Right hindlimb (tissue), 1 donor: ENCODE results near the gene SPIRE2.
A peak's percentile ranks its signal among the peaks of the same experiment; 100 is the strongest.

Source experiments
- DNase-seq: peaks from one replicate; pipeline ENCODE4 v3.0.0-alpha.2; 2018

SPIRE2 gene

DNA sequence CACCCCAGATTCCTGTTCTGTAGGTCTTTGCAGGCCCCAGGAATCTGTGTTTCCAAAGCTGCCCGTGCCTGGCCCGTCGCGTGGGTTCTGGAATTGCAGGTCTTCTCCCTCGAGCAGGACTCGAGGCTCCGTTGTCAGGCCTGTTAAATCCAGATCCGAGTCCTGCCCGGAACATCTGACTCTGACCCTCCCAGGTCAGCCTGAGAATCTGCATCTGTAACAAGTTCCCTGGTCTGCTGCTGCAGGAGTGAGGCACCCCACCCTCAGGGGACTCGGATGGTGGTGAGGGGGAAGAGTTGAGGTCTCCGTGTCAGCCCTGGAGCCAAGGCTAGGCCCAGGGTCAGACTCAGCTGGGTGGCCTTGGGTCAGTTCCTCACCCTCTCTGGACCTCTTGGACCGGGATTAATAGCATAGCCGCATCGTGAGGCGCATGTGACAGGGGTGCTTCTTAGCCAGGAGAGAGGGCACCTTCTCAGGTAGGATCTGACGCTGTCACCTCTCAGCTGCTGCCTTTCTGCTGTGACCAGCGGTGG, 8.8 kb downstream of the SPIRE2 start:
- no peak for DNase-seq

DNA sequence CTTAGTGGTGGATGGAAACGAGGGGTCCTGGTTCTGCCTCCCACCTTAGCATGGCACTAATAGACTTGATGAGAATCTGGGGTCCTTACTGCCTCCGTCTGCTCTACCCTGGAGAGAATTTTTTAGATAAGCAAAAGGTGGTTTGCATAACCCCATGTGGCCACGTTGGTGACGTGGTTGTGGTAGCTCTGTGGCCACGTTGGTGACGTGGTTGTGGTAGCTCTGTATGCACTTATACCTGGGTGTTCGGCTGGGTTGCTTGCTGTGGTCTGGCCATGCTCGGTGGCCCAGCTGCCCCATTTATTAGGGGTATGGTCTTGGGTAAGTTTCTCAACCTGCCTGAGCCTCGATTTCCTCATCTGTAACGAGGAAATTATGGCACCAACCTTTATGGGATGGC, 13.0 kb downstream of the SPIRE2 start:
- DNase-seq = no peak

DNA sequence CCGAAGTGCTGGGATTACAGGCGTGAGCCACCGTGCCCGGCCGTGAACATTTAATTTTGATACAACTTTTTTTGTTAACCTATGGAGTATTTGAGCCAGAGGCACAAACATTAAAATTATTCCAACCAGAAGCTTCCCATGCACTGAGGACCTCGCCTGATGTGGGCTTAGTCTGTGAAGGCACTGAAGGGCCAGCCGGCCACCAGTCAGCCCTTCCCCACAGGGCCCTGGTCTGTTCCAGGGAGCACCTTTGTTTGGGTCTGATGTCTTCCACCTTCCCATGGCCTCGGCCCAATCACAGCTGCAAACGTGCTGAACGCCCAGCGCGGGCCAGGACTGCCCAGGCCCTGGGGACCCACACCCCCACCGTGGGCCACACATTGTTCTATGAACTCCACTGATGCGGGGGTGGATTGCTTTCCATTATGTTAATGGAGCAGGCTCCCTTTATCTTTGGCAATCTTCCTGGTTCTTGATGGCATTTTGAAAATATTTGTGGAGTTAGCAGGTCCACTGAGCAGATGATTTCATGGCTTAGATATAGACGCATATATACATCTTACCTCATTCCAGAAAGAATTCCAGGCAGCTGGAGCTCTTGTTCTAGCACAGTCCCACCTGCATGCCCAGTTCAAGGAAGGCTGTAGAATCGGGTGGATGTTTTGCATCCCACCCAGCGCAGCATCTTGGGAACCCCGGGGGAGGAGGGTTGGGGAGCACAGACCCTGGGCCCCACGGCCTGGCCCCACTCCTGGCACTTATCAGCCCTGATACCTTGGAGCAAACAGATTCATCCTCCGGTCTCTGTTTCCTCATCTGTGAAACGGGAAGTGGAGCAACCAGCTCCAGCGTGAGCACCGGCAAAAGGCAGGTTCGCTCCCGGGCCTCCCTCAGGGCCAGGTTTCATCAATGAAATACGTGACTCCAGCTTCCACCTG, 14.5 kb downstream of the SPIRE2 start:
- no peak for DNase-seq

DNA sequence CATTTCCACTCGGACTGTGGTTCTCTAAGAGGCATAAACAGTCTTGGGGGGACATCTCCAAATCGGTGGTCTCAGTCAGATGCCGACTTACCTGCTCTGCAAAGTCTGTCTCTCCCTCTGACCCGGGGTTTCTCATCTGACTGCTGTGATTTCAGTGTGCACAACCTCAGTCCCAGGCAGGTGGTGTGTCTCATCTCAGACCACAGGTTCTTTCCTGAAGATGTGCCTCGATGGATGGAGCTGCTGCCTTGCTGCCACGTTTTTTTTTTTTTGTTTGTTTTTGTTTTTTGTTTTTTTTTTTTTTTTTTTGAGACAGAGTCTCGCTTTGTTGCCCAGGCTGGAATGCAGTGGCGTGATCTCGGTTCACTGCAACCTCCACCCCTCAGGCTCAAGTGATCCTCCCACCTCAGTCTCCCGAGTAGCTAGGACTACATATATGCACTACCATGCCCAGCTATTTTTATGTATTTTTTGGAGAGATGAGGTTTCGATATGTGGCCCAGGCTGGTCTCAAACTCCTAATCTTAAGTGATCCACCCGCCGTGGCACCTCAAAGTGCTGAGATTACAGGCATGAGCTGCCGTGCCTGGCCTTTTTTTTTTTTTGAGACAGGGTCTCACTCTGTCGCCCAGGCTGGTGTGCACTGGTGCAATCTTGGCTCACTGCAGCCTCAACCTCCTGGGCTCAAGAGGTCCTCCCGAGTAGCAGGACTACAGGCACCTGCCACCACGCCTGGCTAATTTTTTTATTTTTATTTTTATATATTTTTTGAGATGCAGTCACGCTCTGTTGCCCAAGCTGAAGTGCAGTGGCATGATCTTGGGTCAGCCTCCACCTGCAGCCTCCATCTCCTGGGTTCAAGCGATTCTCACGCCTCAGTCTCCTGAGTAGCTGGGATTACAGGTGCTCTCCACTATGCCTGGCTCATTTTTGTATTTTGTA, 15.4 kb downstream of the SPIRE2 start:
- DNase-seq = no peak

DNA sequence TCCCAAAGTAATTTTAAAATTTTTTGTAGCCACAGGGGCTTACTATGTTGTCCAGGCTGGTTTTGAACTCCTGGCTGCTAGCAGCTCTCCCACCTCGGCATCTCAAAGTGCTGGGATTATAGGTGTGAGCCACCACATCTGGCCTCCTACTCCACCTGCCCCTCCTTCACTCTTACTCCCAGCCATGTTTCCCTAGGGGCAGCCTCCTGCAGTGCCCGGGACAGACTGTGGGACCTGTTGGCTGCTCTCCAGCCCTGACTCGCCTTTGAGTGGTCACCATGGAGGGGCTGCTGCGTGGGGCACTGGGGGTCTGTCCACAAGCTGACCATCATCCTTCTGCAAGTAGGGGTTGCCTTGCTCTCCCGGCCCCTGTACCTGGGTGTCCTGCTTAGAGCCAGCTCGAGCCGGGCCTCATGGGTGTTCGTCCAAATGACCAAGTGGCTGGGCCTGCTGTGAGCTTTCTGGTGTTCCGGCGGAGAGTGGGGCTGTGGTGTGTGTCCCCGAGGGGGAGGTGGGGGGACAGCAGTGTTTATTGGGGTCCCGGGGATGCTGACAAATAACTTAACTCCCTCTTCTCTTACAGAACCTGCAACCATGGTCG, 16.6 kb downstream of the SPIRE2 start:
- no peak for DNase-seq

DNA sequence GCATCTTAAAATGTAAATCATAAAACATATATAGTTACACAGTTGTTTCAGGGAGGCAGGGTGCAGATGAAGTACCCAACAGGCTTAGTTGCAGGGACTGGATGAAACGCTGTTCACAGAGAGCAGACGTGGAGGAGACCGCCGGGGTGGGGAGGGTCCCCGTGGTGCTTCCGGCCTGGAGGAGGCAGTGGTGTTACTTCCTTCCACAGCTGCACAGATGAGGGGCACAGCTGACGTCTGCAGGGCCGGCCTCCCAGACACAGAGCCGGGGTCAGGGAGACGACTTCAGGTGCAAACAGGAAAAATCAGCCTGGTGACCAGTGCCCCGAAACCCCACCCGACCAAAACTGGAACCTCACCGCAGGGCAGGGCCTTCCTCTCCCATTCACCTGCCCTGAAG, 17.1 kb downstream of the SPIRE2 start:
- DNase-seq = no peak

DNA sequence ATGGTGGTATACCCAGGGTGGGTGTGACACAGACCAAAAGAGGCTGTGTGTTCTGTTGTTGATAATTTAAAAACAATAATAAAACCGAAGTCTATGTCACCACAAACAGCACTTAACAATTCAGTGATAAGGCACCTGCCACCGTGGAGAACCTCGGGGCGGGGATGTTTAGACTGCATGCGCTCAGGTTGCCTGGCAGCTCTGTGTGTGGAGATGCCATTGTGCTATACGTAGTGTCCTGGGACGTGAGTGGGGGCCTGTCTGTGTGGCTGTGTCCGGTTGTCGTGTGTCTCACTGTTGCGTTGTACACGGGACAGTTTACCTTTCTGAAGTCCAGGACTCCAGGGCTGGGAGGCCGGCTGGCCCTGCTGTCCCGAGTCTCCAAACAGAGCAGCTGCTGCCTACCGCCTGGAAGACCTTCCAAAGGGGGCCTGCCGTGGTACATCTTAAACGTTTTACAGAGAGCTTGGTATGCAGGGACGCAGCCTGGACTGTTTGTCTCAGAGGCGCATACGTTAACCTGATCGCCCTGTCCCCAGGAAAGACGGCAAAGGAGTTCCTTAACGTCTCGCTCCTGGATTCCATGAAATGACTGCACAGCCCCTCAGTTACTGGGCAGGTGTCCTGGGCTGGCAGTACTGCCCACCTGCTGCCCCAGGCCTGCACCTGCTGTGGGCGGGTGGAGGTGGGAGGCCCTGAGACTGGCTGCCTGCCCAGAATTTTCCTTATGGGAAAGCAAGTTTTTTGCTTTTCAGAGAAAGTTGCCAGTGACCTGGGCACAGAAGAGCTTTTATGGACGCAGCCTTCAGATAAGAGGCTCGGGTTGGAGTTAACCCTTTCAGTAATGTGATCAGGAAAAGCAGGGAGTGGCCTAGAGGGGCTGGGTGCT, 19.0 kb downstream of the SPIRE2 start:
- DNase-seq = no peak

DNA sequence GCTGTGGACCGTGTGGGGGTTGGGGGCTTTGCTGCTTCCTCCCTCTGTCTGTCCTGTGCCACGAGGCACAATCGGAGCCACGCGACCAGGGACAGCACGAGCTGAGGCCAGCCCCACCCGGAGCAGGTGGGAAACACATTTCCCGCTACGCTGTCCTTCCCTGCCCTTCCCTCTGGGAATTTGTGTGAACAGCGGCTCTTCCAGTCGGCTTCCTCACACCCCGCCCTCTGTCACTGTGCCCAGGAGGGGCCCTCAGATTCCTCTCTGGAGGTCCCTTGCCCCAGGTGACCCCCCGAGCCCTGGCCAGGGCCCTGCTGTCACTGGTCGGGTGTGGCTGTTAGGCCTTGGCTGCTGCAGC, 19.6 kb downstream of the SPIRE2 start:
- no peak for DNase-seq

DNA sequence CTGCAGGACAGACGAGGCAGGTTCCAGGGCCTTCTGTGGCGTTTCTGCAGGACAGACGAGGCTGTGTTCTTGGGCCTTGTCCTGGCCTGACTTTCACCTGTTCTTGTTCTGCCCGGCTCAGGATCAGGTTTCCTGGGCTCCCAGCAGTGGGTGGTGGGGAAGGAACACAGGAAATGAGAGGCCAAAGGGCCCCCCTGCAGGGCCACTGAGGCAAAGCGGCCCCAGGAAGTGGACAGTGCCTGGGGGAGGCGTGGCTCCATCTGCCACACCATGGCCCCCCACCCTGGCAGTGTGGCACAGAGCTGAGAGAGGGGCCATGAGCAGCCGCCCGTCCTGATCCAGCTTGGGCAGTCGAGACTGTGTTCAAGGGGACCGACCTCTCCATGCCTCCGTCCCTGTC, 20.7 kb downstream of the SPIRE2 start:
- DNase-seq = no peak

DNA sequence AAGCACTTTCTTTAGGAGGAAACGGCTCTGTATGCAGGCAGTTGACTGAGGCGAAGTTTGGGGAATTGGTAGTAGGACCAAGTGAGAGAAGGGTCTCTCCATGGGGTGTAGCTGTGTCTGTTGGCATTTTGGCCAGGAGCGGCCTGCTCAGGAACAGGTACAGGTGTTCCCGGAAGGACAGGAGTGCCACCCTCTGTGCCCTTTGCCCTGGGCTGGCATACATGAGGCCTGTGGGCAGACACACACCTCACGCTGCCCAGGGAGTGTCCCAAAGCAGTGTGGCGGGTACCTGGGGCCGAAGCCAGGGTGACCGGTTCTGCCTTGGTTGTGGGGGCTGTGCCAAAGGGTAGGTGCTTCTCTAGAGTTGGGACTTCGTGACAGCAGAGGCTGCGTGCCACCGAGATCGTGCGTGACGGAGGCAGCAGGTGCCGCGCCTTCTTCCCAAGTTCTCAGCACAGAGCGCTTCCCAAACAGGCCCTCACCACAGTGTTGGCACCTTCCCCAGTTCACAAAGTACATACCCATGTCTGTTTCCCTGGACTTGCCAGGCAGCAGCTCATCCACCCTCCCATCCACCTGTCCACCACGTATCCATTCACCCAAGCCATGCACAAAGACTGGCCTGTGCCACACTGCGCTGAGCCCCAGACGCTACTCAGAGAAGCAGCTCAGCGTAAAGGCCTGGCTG, 25.2 kb downstream of the SPIRE2 start:
- DNase-seq = no peak

DNA sequence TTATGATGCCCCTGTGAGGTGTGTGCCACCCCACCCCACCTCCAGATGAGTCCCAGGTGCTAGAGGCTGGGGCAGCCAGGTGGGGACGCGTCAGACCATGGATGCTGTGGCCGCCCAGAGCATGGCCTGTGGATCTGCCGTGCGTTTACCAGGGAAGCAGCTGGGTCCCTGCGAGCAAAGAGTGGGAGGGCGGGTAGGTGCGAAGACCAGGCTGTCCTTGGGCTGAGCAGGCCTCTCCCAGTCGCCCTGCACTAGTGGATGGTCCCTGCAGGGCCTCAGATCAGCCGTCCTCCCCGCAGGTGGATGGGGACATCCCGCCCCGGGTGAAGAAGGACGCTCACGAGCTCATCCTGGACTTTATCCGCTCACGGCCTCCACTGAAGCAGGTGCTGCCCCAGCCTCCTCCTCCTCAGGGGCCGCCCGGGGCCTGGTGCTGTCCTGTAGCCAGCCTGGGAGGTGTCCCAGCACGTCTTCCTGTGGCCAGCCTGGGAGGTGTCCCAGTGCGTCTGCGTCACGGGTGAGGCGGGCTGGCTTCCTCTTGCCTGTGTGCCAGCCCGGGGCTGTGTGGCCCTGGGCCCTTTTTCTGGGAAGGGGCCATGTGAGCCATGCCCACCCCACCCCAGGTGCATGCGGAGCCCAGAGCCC, 27.1 kb downstream of the SPIRE2 start:
- DNase-seq = no peak

DNA sequence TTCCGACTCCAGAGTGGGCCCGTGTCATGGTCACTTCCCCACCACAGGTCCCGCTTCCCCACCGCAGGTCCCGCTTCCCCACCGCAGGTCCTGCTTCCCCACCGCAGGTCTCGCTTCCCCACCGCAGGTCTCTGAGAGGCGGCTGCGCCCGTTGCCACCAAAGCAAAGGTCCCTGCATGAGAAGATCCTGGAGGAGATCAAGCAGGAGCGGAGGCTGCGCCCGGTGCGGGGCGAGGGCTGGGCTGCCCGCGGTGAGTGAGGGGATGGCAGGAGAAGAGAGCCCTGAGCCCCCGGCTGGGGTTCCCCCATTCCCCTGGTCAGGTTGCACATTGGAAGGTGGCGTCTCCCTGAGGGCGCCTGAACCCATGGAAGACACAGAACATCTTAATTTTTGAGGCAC, 27.7 kb downstream of the SPIRE2 start:
- DNase-seq = no peak

DNA sequence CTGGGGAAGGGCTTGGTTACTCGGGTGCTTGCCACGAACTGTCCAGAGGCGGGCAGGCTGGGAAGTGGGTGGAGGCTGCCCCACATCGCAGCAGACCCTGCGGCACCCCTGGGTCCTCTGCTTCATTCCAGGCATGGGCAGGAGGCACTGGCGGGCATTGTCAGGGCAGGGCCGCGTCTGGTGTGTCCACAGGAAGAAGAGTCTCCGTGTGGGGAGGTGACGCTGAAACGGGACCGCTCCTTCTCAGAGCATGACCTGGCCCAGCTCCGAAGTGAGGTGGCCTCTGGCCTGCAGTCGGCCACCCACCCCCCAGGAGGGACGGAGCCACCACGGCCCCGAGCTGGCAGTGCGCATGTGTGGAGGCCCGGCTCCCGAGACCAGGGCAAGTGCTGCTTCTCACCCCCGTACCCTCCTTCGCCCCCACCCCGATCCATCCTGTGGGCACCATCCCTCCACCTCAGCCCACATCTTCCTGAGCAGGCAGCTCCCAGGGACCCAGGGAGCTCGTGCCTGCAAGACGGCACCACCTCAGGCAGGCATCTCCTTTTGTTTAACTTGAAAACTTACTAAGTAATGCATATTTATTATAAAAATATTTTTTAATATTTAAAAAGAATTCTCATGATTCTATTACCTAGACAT, 30.8 kb downstream of the SPIRE2 start:
- no peak for DNase-seq

DNA sequence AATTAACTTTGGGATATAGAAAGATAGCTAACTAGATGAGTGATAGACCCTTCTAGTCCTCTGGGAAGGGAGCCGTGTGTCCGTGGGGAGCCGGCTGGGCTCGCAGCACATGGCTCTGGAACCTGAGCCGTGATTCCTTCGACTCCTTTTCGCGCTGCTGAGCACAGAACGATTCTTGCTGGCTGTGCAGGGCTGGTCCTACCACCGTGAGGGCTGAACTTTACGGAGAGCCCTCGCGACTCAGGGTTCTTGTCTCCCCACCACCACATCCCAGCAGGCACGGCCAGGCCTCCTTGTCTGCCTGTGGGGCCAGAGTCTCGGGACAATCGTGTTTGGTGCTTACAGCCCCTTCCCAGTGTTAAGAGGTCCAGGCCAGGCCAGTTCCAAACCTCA, 31.3 kb downstream of the SPIRE2 start:
- DNase-seq = no peak

DNA sequence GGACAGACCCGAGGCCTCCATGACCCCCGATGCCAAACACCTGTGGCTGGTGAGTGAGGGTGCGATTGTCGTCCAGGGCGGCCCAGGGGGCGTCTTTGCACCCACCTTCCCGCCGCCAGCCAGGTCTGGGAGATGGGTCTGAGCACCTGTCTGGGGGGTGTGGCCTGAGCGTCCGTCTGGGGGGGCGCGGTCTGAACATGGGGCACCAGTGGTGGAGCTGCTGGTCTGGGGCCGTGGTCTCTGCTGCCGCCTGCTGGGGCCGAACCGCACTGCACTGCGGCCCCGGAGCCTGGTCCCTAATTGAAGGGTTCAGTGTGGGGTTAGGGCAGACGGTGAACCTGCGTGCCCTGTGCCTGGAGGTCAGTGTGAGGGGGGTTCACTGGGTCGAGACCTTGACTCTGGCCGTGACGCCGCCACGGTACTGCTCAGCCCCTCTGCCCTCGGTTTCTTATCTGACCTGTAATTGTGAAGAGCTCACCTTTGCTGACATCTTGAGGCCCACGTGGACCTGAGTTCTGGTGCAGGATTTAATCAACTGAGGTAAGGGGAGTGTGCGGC, 32.6 kb downstream of the SPIRE2 start:
- DNase-seq = peak; percentile 69

DNA sequence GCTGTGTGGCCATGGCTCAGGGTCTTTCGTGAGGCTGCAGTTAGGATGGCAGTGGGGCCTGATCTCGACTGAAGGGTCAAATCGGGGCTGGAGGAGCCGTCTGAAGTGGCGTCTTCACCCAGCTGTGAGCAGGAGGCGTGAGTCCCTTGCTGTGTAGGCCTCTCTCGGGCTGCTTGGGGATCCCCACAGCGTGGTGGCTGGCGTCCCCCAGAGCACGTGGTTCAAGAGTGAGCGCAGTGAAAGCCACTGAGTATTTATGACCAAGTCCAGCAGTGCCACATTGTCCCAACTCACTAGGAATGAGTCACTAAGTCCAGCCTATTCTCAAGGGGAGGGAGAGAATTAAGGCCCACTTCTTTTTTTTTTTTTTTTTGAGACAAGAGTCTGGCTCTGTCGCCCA, 33.4 kb downstream of the SPIRE2 start:
- DNase-seq = no peak

DNA sequence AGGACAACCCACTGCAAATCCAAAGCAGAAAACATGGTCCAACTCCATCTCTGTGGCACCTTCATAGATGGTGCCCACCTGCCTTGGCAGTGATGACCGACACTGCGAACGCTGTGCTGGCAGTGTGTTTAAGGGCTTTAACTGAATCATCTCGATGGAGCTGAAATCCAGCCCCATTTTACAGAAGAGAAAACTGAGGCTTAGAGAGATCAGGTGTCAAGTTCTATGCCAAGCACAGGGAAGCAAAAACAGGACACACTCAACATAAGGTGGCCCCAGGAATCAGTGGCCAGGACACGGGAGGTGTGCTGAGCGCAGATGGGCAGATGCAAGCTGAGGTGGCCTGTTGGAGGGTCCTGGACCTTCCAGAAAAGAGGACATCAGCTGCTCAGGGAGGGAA, 34.5 kb downstream of the SPIRE2 start:
- DNase-seq = no peak

DNA sequence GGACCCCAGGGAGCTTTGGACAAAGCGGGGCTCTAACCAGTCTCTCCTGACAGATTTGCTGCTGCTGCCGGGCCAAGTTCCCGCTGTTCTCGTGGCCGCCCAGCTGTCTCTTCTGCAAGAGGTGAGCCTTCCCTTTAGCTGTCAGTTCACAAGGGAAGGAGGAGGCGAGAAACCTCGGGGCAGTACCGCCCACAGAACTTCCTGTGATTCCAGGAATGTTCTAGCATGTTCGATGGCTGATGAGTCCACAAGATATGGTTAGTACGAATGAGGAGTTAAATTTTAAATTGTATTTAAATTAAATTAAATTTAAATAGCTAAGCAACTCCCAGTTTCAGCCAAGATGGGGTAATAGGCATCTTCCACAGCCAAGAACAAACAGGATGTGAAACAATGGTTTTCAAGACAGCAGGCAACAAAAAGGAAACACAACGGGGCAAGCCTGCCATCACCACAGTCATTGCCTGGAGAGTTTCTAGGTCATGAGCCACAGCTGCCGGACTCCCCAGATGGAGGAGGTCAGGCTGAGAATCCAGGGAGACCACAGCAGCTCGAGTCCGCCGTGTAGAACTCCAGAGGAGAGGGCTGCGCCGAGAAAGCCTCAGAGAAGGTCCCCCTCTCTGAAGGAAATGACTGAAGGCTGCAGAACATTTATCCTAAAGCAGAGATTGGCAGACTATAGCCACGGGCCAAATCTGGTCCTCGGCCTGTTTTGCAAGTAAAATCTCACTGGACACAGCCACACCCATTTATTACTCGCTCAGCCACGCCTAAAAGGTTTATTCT, 35.7 kb downstream of the SPIRE2 start:
- no peak for DNase-seq

DNA sequence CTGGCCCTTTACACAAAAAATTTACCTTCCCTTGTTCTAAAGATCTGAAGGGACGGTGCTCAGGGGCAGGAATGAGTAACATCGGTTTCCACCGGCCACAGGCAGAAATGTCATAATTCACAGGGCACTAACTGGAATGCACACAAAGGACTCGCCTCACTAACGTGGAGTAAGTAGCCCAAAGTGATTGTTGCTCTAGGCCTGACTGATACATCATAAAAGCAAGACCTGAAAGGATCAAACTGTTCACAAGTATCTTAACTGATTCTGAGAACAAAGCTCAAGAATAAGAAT, 36.2 kb downstream of the SPIRE2 start:
- no peak for DNase-seq

DNA sequence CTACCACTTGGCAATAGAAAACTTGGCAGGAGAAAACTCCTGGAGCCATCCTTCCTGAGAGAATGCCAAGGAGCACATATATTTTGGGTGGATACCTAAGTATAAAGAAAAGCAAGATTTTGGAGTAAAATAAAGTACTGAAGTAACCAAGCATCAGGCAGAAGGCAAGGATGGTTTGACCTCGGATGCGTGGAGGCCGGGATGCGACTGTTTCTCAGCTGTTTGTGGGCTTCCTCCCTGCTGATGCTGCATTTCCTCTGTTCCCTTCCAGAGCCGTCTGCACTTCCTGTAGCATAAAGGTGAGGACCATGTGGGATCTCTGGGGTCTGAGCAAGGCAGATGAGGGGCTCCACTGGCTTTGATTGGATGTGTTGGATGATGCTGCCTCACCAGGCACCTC, 39.6 kb downstream of the SPIRE2 start:
- DNase-seq = no peak
